Mesangial cell (primary cell): ENCODE measurements around the gene SREBF2. TPM values are rescaled to one million over a fixed set of nuclear protein-coding genes. Genes with fewer than 3 reads are reported as not detected.

Source experiments
- total RNA-seq: library from RNA; depleted of rRNA; stranded (reverse); fragments of >200 nt; gene quantifications from 2 replicates; pipeline ENCODE4 v1.2.3, GENCODE V29; 2015

SREBF2 gene
- 86.9 and 138 TPM in 2 replicates for total RNA-seq

DNA sequence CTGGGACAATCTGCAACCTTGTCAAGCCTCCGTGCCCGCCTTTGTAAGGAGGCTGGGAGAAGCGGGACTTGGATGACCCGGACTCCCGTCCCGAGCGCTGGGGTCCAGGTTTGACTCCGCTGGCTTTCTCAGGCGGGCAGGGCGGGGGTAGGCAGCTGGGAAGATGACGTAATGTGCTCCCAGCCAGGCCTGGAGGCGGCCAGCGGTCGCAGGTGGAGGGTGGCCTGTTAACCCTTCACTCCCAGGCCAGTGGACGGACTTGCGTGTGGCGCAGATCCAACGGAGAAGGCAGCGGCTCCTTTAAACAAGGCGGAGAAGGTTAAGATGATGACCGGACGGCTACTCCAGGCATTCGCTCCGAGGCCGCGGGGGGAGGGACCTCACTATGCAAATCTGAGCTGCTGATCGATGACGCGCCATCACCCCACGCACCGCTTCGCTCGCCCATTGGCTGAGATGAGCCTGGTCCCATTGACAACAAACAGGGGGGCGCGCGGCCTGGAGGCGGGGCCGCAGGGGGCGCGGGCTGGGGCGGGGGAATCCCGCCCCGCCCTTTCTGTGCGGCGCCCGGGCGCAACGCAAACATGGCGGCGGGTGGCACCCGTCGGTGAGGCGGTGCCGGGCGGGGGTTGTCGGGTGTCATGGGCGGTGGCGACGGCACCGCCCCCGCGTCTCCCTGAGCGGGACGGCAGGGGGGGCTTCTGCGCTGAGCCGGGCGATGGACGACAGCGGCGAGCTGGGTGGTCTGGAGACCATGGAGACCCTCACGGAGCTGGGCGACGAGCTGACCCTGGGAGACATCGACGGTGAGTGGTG lies at the start of gene SREBF2:
Gene SREBF2, plus strand, starts transcription at position 553 of the 816 bp plus-strand sequence. Its CDS starts 166 bp downstream, at position 719.

DNA sequence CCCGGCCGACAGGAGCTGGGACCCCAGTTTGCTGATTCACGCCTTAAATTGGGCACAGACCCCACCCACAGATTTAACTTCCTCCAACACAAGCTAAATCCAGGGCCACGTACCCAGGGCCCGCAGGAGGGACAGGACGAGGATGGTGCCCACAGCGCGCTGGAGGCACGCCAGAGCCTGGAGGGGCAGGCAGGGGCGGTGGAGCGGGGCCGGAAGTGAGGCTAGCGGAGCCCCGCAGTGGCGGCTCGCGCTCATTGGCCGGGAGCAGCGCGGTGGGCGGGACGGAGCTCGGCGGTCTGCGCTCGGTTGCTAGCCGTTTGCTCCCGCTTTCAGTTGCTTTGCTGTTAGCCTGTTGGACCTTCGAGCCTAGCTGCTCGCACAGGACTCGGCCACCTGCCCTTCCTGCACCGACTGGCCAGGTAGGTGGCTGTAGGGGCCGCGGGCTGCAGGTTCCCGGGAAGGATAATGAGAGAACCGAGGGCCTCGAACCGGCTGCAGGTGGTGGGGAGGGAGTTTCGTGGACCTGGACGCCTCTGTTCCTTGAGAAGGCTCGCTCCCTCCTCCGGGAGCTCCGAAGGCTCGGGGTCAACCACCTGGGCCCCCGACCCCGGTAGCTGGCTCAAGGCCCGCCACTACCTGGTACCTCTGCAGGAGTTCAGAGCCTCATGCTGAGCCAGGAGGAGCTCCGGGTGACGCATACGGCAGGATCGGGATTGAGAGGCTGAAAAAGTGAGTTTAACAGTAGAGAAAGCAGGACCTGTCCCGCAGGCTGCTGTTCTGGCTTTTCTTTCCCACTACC lies 32.4 kb upstream of the SREBF2 start, which contains the start of gene CCDC134:
Gene CCDC134, plus strand, starts transcription at position 332 of the 799 bp plus-strand sequence. CDS start 8,212 bp downstream, outside the sequence.

DNA sequence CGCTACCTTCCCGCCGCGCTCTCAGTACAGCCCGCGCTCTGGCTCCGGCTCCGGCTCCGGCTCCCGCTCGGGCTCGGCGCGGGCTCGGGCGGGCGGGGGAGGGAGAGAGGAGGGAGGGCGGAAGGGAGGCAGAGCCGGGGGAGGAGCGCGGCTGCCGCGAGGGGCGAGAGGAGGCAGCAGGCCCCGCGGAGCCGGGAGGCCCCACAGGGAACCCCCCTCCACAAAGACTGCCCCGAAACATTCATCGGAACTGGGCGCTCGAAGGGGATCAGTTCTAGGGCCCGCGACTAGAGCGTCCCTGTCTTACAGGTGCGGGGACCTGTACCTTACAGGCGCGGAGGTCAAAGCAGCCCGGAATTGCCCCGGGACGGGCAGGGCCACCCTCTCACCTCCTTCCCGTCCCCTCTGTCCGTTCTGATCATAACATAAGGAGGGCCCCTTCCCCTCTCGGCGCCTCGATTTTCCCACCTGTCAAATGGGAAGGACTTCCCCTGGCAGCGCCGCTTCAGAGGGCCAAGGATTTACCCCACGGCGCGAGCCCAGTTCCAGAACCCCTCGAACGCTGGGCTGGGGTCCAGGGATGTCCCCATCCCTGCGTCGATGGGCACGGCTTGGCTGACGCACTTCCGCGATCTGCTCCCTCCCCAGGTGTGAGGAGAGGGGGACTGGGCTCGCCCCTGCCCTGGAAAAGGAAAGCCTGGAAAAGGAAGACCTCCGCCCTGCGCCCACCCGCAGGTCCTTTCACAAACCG lies 82.3 kb downstream of the SREBF2 start, which contains the start of gene SHISA8:
Gene SHISA8, minus strand, starts transcription at position 40 of the 751 bp plus-strand sequence. CDS start 407 bp downstream, outside the sequence.

DNA sequence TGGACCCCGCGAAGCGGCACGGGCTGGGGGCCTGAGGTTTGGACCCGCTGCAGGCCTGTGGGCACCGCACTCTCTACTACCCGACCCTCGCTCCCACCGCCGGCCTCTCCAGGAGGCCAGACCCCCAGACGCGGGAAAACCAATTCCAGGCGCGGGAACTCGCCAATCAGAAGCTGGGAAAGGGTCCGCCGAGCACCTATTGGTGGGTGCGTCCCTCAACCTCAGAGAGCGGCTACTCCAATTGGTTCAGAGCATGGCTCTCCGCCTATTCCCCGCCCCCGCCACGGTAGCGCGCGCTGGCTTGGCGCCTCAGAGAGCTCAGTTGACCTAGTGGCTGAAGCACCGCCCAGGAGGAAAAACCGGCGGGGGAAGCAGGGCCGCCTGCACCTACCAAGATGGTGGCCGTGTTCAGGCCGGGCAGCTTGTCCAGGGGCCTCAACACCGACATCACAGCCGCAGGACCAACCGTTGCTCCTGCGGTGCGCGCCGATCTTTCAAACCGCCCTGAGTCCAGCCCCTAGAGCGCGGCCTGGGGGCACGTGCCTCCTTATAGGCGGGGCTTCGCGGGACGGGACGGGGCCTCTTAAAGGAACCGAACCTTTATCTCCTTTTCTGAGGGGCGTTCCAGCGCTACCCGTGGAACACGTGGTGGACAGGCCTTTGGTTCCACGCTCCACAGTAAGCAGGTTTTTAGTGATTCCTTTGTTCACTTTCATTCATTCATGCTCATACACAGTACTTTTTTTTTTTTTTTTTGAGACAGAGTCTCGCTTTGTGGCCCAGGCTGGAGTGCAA lies 113.9 kb downstream of the SREBF2 start, which contains the start of gene CENPM:
Gene CENPM, minus strand, starts transcription at position 524 of the 795 bp plus-strand sequence. Its CDS starts 76 bp downstream, at position 448.

DNA sequence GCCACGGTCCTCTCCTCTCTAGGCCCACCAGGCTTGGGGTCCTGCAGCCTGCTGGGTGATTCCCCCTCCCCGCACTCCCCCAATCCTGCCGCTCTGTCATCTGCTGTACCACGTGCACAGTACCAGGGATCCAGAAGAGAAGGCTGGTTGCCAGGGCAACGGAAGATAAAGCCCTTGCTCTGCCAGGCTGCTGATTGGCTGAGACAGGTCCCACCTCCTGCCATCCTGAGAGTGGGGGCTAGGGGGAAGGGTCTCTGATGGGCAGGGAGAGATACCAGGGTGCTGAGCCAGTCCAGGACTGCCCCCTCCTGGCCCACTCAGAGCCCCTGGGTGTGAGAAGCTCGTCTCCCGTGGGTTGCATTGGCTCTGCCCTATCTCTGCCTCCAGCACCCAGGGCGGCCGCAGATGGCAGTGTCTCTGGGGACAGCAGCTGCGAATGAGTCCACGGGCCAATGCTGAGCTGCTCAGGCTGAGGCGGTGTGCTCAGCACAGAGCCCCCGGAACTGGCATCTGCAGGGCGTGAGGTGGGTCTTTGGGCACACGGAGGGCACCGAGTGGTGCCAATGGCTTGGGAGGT lies 119.1 kb downstream of the SREBF2 start, which contains the start of gene SMIM45:
Gene SMIM45, plus strand, starts transcription at position 253 of the 577 bp plus-strand sequence.

Other genes with a start within 250 kb of the SREBF2 start
- 42.5 and 50.5 TPM in 2 replicates for gene PMM1, start 243.3 kb upstream of the SREBF2 start, total RNA-seq
- gene DESI1, start 212.1 kb upstream of the SREBF2 start, total RNA-seq: 30.7 and 46.4 TPM in 2 replicates
- 166 and 331 TPM in 2 replicates for gene XRCC6, start 211.8 kb upstream of the SREBF2 start, total RNA-seq
- 149 and 168 TPM in 2 replicates for gene SNU13, start 144.2 kb upstream of the SREBF2 start, total RNA-seq
- gene MEI1, start 133.6 kb upstream of the SREBF2 start, total RNA-seq: 0.13 and 1.1 TPM in 2 replicates
- 7.0 and 15.3 TPM in 2 replicates for gene CCDC134, start 32.4 kb upstream of the SREBF2 start, total RNA-seq
- gene SHISA8, start 82.0 kb downstream of the SREBF2 start, total RNA-seq: not detected in 2 replicates
- 0.16 and 0.25 TPM in 2 replicates for gene TNFRSF13C, start 93.7 kb downstream of the SREBF2 start, total RNA-seq
- 7.1 and 76.3 TPM in 2 replicates for gene CENPM, start 114.0 kb downstream of the SREBF2 start, total RNA-seq
- 0.16 and 0.38 TPM in 2 replicates for gene SEPTIN3, start 136.3 kb downstream of the SREBF2 start, total RNA-seq
- gene WBP2NL, start 165.7 kb downstream of the SREBF2 start, total RNA-seq: 0.38 TPM in 1 of 2 replicates, not detected in the other
- gene NAGA, start 237.7 kb downstream of the SREBF2 start, total RNA-seq: 40.9 and 49.9 TPM in 2 replicates
- 12.5 and 14.3 TPM in 2 replicates for gene PHETA2, start 241.1 kb downstream of the SREBF2 start, total RNA-seq
- gene SMDT1, start 246.6 kb downstream of the SREBF2 start, total RNA-seq: 2.0 and 3.7 TPM in 2 replicates